ENCODE results near the gene FOXL1. TPM values are rescaled to one million over a fixed set of nuclear protein-coding genes. Genes with fewer than 3 reads are reported as not detected.

Gene FOXL1
- total and polyA plus RNA-seq, 9 of the 15 experiments (the other 6 are each of a cell fraction or from before 2014, with no cell fraction given) = not detected

DNA sequence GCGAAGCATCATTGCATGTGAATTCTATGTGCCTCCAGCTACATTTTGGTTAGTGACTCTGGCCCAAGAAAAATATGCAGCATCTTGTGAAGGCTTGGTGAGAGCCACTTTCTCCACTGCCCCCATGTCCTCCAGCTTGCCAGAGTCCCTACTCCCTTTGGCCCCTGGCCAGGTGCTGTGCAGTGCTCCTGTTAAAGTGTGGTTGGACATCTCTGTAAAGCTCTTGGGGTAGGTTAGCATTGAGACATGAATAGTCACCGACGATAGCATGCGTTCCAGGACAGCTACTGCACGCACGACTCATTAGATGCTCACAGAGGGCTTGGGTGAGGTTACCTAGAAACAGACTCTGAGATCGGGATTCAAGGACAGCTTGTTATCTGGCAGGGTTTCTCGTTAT, 48.6 kb downstream of the FOXL1 start:
- Histone ChIP-seq H3K9ac (ENCODE audit: insufficient read depth in 1 of 2, low read depth in 2 of 2, low read length in 2 of 2) (no peak overlapping the region), H3K9me3 (replicated peaks; ENCODE audit: control insufficient read depth, insufficient read depth, low read depth, low read length) (no peaks in the 10 kb centered on the region), H3K79me2 (ENCODE audit: control insufficient read depth, insufficient read depth, low read length) (no peaks in the 10 kb centered on the region), H3K4me2 (ENCODE audit: insufficient read depth, low read length) (no peak overlapping the region), H3K27ac (ENCODE audit: extremely low read depth, low read depth, low read length) (no peak overlapping the region), H3K4me1 (replicated peaks in 1 of 2; ENCODE audit: control insufficient read depth in 2 of 2, insufficient read depth in 2 of 2, low read length in 2 of 2) (no peaks in the 10 kb centered on the region), H3K36me3 (ENCODE audit: control insufficient read depth, insufficient read depth, low read length) (no peaks in the 10 kb centered on the region), H4K20me1 (replicated peaks; ENCODE audit: control insufficient read depth, insufficient read depth, low read length) (0 out of 2 replicates have a peak, but pooled peaks cover 10% of the 10 kb centered on the region), H3K4me3 (no peak overlapping the region), H3K27me3 (ENCODE audit: control insufficient read depth in 2 of 2, insufficient read depth in 2 of 2, low read length in 2 of 2) (peaks cover 34 to 66% of the 10 kb centered on the region in 2 experiments), H3K9me1 (ENCODE audit: control insufficient read depth, insufficient read depth, low read length) (no peaks in the 10 kb centered on the region), H2AFZ (ENCODE audit: low read depth, low read length) (no peak overlapping the region)
- FAIRE-seq (no peak), ATAC-seq (no peak), DNase-seq (ENCODE audit: extremely low read depth in 1 of 4, low spot score in 3 of 4) (no peak)
- ChIA-PET CTCF (ENCODE audit: low intra/inter-chr PET ratio) (no interaction called here), POLR2A (no interaction called here)
- intact Hi-C loops (cut with micrococcal nuclease) = no loop called here
- no peak for TF ChIP-seq ZNF274 (IDR thresholded peaks at IDR 0.05; ENCODE audit: borderline replicate concordance, low read depth, low read length)
- TF ChIP-seq, protein P1, sequence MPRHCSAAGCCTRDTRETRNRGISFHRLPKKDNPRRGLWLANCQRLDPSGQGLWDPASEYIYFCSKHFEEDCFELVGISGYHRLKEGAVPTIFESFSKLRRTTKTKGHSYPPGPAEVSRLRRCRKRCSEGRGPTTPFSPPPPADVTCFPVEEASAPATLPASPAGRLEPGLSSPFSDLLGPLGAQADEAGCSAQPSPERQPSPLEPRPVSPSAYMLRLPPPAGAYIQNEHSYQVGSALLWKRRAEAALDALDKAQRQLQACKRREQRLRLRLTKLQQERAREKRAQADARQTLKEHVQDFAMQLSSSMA (CRISPR knock-in tag; IDR thresholded peaks at IDR 0.05) = no peak
- no peak for TF ChIP-seq EZH2 (IDR thresholded peaks at IDR 0.05; ENCODE audit: borderline replicate concordance, low read depth, low read length)
- TF ChIP-seq ZNF23 (CRISPR knock-in tag; IDR thresholded peaks at IDR 0.05) = no peak
- TF ChIP-seq ZNF232 (CRISPR knock-in tag; IDR thresholded peaks at IDR 0.05) = no peak
- TF ChIP-seq, protein P2, sequence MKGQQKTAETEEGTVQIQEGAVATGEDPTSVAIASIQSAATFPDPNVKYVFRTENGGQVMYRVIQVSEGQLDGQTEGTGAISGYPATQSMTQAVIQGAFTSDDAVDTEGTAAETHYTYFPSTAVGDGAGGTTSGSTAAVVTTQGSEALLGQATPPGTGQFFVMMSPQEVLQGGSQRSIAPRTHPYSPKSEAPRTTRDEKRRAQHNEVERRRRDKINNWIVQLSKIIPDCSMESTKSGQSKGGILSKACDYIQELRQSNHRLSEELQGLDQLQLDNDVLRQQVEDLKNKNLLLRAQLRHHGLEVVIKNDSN (CRISPR knock-in tag; IDR thresholded peaks at IDR 0.05) = no peak
- TF ChIP-seq ILK (tag; IDR thresholded peaks at IDR 0.05; ENCODE audit: borderline replicate concordance, low read depth) = no peak
- TF ChIP-seq, protein P3, sequence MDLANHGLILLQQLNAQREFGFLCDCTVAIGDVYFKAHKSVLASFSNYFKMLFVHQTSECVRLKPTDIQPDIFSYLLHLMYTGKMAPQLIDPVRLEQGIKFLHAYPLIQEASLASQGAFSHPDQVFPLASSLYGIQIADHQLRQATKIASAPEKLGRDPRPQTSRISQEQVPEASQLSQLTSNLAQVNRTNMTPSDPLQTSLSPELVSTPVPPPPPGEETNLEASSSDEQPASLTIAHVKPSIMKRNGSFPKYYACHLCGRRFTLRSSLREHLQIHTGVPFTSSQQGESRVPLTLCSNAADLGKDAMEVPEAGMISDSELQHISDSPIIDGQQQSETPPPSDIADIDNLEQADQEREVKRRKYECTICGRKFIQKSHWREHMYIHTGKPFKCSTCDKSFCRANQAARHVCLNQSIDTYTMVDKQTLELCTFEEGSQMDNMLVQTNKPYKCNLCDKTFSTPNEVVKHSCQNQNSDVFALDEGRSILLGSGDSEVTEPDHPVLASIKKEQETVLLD (IDR thresholded peaks at IDR 0.05) = no peak
- no peak for TF ChIP-seq TAL1 (IDR thresholded peaks at IDR 0.05)
- no peak for TF ChIP-seq HIVEP1 (CRISPR knock-in tag; IDR thresholded peaks at IDR 0.05)
- in situ Hi-C loops (cut with MboI) = no loop called here
- WGBS (ENCODE audit: insufficient coverage, low coverage, missing lambda C conversion rate) = 18% methylated on average over 8 of the region's 8 CpGs
- no TSS peak for BruUV-seq (replicated peaks)

Data from K562 (cell line).